Measurements from ENCODE around the gene SUGCT.

SUGCT gene

DNA sequence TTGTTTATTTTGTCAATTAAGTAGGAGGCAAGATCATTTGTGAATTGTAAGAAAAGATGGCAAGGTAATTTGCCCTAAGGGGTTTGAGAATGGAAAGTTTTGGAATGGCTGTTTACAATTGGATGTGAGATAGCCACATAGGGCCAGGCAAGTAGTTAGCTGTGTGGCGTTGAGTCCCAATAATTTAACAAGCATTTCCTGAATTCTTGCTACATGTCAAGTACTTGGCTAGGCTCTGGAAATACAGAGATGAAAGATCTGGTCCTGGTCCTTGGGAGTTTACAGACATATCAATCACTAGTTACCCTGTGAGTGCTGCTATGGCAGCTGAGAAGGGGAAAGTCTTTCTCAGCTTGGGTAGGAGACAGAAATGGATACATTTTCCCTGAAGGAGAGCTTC, 401.6 kb downstream of the SUGCT start:
- H3K36me3 ChIP-seq (ENCODE audit: control insufficient read depth in 5 of 5, insufficient read depth in 5 of 5, low read length in 5 of 5), result no peaks in the 10 kb centered on the region
- H3K9ac ChIP-seq (ENCODE audit: low read length in 5 of 5), result no peak overlapping the region
- peaks cover 0 to 3% (median 0%) of the 10 kb centered on the region in 5 donors for H3K4me1 ChIP-seq (ENCODE audit: control insufficient read depth in 5 of 5, insufficient read depth in 5 of 5, low read length in 5 of 5)
- no peak overlapping the region for H3K4me3 ChIP-seq (ENCODE audit: low read depth in 1 of 5, low read length in 5 of 5)
- H3K27ac ChIP-seq (ENCODE audit: low read depth, low read length), result no peak overlapping the region
- H3K9me3 ChIP-seq (ENCODE audit: control insufficient read depth in 5 of 5, low read length in 5 of 5), result no peaks in the 10 kb centered on the region
- H3K27me3 ChIP-seq (ENCODE audit: control insufficient read depth in 5 of 5, insufficient read depth in 4 of 5, low read length in 5 of 5), result no peaks in the 10 kb centered on the region

DNA sequence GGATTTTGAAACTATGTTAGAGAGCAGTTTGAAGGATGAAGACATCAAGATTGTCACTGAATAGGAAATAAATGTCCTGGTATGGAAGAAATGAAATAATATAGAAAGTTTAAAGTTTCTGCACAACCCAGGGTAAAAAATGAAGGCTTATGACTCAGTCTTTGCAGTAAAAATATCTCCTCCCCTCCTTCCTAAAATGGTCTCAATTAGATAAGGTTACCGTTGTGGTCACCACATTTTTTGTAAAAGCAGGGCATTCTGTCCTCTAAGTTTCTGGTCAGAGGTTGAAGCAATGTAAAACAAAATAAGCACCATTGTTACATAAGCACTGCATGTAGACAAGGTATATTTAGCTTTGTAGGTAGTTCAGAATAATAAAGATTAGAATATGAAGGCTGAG, 403.5 kb downstream of the SUGCT start:
- Histone ChIP-seq H3K36me3 (ENCODE audit: control insufficient read depth in 5 of 5, insufficient read depth in 5 of 5, low read length in 5 of 5) (no peaks in the 10 kb centered on the region), H3K27ac (ENCODE audit: low read depth, low read length) (no peak overlapping the region), H3K4me3 (ENCODE audit: low read depth in 1 of 5, low read length in 5 of 5) (no peak overlapping the region), H3K27me3 (ENCODE audit: control insufficient read depth in 5 of 5, insufficient read depth in 4 of 5, low read length in 5 of 5) (no peaks in the 10 kb centered on the region), H3K4me1 (ENCODE audit: control insufficient read depth in 5 of 5, insufficient read depth in 5 of 5, low read length in 5 of 5) (peaks cover 0 to 10% (median 0%) of the 10 kb centered on the region in 5 donors), H3K9ac (ENCODE audit: low read length in 5 of 5) (no peak overlapping the region), H3K9me3 (ENCODE audit: control insufficient read depth in 5 of 5, low read length in 5 of 5) (no peaks in the 10 kb centered on the region)

DNA sequence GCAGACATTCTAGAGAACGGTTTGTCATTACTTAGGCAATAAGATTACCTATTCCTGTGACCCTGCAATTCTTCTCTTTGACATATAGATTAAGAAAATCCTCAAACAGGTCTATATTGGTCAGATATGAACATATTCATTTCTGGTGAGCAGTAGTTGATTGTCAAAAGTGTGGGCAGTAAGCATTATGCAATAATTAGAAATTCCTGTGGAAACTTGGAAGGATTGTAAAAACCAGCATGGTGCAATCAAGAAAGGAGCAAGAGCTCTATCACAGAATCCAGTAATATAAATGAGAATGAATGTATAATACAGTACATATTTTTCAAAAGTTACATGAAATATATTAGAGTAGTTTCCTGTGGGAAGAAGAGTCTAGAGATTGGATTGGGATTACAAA, 406.5 kb downstream of the SUGCT start:
- H3K27me3 ChIP-seq (ENCODE audit: control insufficient read depth in 5 of 5, insufficient read depth in 4 of 5, low read length in 5 of 5), result no peaks in the 10 kb centered on the region
- peaks cover 0 to 25% (median 11%) of the 10 kb centered on the region in 5 donors for H3K4me1 ChIP-seq (ENCODE audit: control insufficient read depth in 5 of 5, insufficient read depth in 5 of 5, low read length in 5 of 5)
- H3K4me3 ChIP-seq (ENCODE audit: low read depth in 1 of 5, low read length in 5 of 5), result no peak overlapping the region
- no peak overlapping the region for H3K27ac ChIP-seq (ENCODE audit: low read depth, low read length)
- H3K36me3 ChIP-seq (ENCODE audit: control insufficient read depth in 5 of 5, insufficient read depth in 5 of 5, low read length in 5 of 5), result no peaks in the 10 kb centered on the region
- H3K9me3 ChIP-seq (ENCODE audit: control insufficient read depth in 5 of 5, low read length in 5 of 5), result no peaks in the 10 kb centered on the region
- no peak overlapping the region for H3K9ac ChIP-seq (ENCODE audit: low read length in 5 of 5)

DNA sequence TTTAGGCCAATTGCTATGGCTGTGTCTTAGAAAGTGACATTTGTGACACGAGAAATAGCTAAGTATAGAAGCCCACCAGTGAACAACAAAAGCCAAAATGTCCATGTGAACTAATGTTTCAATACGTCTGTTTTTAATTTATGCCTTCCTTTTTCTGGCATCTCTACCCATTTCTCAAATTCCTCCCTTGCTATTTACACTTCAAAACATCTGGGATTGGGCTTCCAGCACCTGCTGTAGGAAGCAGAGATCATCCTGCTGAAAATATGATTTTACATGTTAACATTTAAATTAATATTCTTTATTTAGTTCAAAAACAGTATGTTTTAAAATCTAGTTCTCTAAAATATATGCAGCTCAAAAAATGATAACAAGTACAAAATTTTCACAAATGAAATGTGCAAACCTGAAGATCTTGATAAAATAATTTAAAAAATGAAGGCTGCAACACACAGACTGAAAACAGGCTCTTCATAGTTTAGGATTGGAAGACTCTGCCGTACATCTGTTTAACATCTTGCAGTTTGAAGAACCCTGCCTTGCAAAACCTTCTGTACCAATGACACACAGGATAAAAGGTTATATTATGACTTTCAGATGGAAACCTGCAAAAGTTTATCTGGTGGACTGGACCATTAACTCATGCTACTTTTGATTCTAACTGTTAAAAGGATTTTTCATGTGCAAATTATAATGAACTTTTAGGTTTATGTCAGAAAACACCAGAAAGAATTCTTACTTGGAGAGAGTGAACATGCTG, 408.4 kb downstream of the SUGCT start:
- Histone ChIP-seq H3K9me3 (ENCODE audit: control insufficient read depth in 5 of 5, low read length in 5 of 5) (no peaks in the 10 kb centered on the region), H3K36me3 (ENCODE audit: control insufficient read depth in 5 of 5, insufficient read depth in 5 of 5, low read length in 5 of 5) (no peaks in the 10 kb centered on the region), H3K9ac (ENCODE audit: low read length in 5 of 5) (no peak overlapping the region), H3K27ac (ENCODE audit: low read depth, low read length) (no peak overlapping the region), H3K27me3 (ENCODE audit: control insufficient read depth in 5 of 5, insufficient read depth in 4 of 5, low read length in 5 of 5) (no peaks in the 10 kb centered on the region), H3K4me1 (ENCODE audit: control insufficient read depth in 5 of 5, insufficient read depth in 5 of 5, low read length in 5 of 5) (peaks cover 0 to 25% (median 11%) of the 10 kb centered on the region in 5 donors), H3K4me3 (ENCODE audit: low read depth in 1 of 5, low read length in 5 of 5) (no peak overlapping the region)

DNA sequence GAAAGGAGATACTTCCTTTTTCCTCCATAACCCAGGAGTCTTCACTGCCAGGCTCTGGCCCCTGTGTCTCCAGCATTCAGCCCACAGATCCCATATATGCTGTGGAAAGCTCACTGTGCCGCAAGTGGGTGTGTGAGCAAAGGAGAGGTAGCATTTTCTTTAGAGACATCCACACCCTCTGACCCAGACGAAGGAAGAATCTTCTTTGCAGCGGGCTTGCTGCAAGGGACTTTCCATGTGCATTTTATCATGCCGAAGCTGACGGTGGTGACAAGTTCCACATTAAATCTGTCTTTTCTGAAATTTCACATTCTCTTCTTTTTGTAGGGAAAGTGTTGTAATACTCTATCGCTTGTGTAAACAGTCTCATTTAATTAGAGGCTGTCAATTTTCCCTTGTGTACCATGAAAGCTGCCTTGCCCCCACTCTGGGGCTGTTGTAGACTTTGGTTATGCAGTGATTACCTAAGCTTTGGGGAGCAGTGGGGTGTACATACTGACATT, 409.5 kb downstream of the SUGCT start:
- Histone ChIP-seq H3K4me1 (ENCODE audit: control insufficient read depth in 5 of 5, insufficient read depth in 5 of 5, low read length in 5 of 5) (peaks cover 0 to 25% (median 11%) of the 10 kb centered on the region in 5 donors), H3K9ac (ENCODE audit: low read length in 5 of 5) (no peak overlapping the region), H3K4me3 (ENCODE audit: low read depth in 1 of 5, low read length in 5 of 5) (no peak overlapping the region), H3K27ac (ENCODE audit: low read depth, low read length) (no peak overlapping the region), H3K36me3 (ENCODE audit: control insufficient read depth in 5 of 5, insufficient read depth in 5 of 5, low read length in 5 of 5) (no peaks in the 10 kb centered on the region), H3K27me3 (ENCODE audit: control insufficient read depth in 5 of 5, insufficient read depth in 4 of 5, low read length in 5 of 5) (no peaks in the 10 kb centered on the region), H3K9me3 (ENCODE audit: control insufficient read depth in 5 of 5, low read length in 5 of 5) (no peaks in the 10 kb centered on the region)

DNA sequence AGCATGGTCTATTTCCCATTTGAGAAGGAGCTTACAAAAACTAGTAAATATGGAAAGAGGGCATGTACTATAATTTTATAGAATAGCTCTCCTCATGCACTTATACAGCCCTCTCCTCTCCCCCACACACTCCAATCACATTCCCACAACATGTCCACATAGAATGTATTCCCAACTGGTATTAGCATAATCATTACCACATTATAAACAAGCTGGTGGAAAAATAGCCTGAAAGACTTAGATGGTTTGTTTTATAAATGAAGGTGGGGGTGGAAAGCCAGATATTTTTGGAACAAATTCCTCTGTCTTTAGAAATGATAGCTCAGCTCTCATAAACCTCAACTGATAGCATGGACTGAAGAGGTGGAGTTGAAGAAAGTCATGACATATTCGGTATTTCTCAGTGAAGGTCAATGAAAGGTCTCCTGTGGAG, 410.1 kb downstream of the SUGCT start:
- H3K4me3 ChIP-seq (ENCODE audit: low read depth in 1 of 5, low read length in 5 of 5), result no peak overlapping the region
- no peak overlapping the region for H3K27ac ChIP-seq (ENCODE audit: low read depth, low read length)
- peaks cover 0 to 25% (median 11%) of the 10 kb centered on the region in 5 donors for H3K4me1 ChIP-seq (ENCODE audit: control insufficient read depth in 5 of 5, insufficient read depth in 5 of 5, low read length in 5 of 5)
- no peaks in the 10 kb centered on the region for H3K36me3 ChIP-seq (ENCODE audit: control insufficient read depth in 5 of 5, insufficient read depth in 5 of 5, low read length in 5 of 5)
- no peaks in the 10 kb centered on the region for H3K9me3 ChIP-seq (ENCODE audit: control insufficient read depth in 5 of 5, low read length in 5 of 5)
- H3K9ac ChIP-seq (ENCODE audit: low read length in 5 of 5), result no peak overlapping the region
- no peaks in the 10 kb centered on the region for H3K27me3 ChIP-seq (ENCODE audit: control insufficient read depth in 5 of 5, insufficient read depth in 4 of 5, low read length in 5 of 5)

- no peak overlapping the region for H3K9ac ChIP-seq (ENCODE audit: low read length in 5 of 5)
- no peaks in the 10 kb centered on the region for H3K36me3 ChIP-seq (ENCODE audit: control insufficient read depth in 5 of 5, insufficient read depth in 5 of 5, low read length in 5 of 5)
- H3K9me3 ChIP-seq (ENCODE audit: control insufficient read depth in 5 of 5, low read length in 5 of 5), result no peaks in the 10 kb centered on the region
- peaks cover 0 to 25% (median 11%) of the 10 kb centered on the region in 5 donors for H3K4me1 ChIP-seq (ENCODE audit: control insufficient read depth in 5 of 5, insufficient read depth in 5 of 5, low read length in 5 of 5)
- no peak overlapping the region for H3K4me3 ChIP-seq (ENCODE audit: low read depth in 1 of 5, low read length in 5 of 5)
- no peak overlapping the region for H3K27ac ChIP-seq (ENCODE audit: low read depth, low read length)
- H3K27me3 ChIP-seq (ENCODE audit: control insufficient read depth in 5 of 5, insufficient read depth in 4 of 5, low read length in 5 of 5), result no peaks in the 10 kb centered on the region
Observed at GRCh38 chr7:40545739-40546138, 410.9 kb downstream of the SUGCT start.

DNA sequence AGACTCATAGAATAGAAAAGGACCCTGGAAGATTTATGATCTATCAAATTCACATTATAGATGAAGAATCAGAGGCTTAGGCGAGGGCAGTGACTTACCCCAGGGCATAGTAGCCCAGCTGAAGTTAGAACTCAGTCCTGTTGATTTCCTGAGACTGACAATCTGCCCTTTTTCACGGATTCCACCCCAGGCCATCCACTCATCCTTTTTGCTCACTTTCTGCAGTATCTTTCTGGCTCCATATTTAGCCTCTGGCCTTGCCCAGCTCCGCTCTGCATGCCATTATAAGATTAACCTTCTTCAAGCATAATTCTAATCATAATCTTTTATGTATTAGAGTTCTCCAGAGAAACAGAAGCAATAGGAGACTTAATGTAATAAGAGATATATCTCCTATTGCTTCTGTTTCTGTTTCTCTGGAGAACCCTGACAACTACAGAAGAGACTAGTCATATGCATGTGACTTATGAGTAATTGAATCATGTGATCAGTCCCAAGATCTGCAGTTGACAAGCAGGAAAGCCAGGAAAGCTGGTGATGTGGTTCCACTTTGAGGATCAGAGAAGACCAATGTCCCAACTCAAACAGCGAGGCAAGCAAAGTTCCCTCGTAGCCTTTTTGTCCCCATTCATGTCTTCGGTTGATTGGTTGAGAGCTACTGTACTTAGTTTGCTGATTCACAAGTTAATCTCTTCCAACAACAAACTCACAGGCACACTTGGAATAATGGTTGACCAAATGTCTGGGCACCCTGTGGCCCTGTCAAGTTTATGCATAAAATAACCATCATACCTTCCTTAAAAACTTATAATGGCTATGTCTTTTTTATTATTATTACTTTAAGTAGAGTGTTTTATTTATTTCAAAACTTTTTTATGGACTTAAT, 412.1 kb downstream of the SUGCT start:
- no peaks in the 10 kb centered on the region for H3K36me3 ChIP-seq (ENCODE audit: control insufficient read depth in 5 of 5, insufficient read depth in 5 of 5, low read length in 5 of 5)
- peaks cover 0 to 18% (median 13%) of the 10 kb centered on the region in 5 donors for H3K4me1 ChIP-seq (ENCODE audit: control insufficient read depth in 5 of 5, insufficient read depth in 5 of 5, low read length in 5 of 5)
- no peak overlapping the region for H3K27ac ChIP-seq (ENCODE audit: low read depth, low read length)
- no peak overlapping the region for H3K4me3 ChIP-seq (ENCODE audit: low read depth in 1 of 5, low read length in 5 of 5)
- no peak overlapping the region for H3K9ac ChIP-seq (ENCODE audit: low read length in 5 of 5)
- H3K9me3 ChIP-seq (ENCODE audit: control insufficient read depth in 5 of 5, low read length in 5 of 5), result no peaks in the 10 kb centered on the region
- H3K27me3 ChIP-seq (ENCODE audit: control insufficient read depth in 5 of 5, insufficient read depth in 4 of 5, low read length in 5 of 5), result no peaks in the 10 kb centered on the region

DNA sequence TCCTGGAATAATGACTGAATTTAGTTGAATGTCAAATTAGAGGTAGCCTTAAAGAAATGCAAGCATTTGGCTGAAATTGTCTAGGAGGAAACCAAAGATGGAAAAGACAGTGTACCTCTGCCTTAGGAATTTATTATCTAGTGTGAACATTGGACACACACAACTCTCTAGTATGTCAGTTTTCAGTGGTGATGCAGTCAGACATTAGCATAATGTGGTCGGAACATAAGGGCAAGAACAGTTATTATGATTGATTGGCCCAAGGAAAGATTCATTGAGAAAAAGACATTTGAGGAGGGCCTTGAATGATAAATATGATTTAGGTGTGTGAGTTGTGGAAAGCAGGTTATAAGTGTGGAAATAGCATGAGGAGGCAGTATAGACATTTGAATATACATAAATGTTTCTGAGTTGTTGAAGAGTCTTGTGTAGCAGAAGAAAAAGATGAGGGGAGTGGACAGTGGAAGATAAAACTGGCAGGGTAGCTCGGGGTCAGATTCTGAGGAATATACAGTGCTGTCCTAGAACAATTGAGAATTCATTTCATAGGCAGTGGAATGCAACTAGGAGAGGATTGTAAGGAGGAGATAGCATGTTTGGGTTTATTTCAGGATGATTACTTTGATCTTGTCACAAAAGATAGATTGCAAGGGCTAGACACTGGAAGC, 414.7 kb downstream of the SUGCT start:
- H3K4me1 ChIP-seq (ENCODE audit: control insufficient read depth in 5 of 5, insufficient read depth in 5 of 5, low read length in 5 of 5), result peaks cover 0 to 12% (median 4%) of the 10 kb centered on the region in 5 donors
- no peak overlapping the region for H3K27ac ChIP-seq (ENCODE audit: low read depth, low read length)
- no peaks in the 10 kb centered on the region for H3K27me3 ChIP-seq (ENCODE audit: control insufficient read depth in 5 of 5, insufficient read depth in 4 of 5, low read length in 5 of 5)
- no peaks in the 10 kb centered on the region for H3K36me3 ChIP-seq (ENCODE audit: control insufficient read depth in 5 of 5, insufficient read depth in 5 of 5, low read length in 5 of 5)
- H3K4me3 ChIP-seq (ENCODE audit: low read depth in 1 of 5, low read length in 5 of 5), result no peak overlapping the region
- H3K9me3 ChIP-seq (ENCODE audit: control insufficient read depth in 5 of 5, low read length in 5 of 5), result no peaks in the 10 kb centered on the region
- H3K9ac ChIP-seq (ENCODE audit: low read length in 5 of 5), result no peak overlapping the region

All from subcutaneous abdominal adipose tissue (tissue), 5 donors.